Neural cell (in vitro differentiated cells): ENCODE data around the gene KCNJ16. TPM values are rescaled to one million over a fixed set of nuclear protein-coding genes. Genes with fewer than 3 reads are reported as not detected.

Experiments
- H2AFZ ChIP-seq: fragments of 200-600, 300-800 bp; sonication (generic), shearing (Covaris generic); 2 replicates; pipeline ENCODE4 v1.6.0; 2014; ENCODE audit warnings: low read depth, mild to moderate bottlenecking, antibody characterized with exemption, low read length, moderate library complexity
- H3F3A ChIP-seq: fragments of 200-600 bp; shearing (Covaris generic); 2 replicates; pipeline ENCODE4 v1.6.1; 2016; ENCODE audit warnings: mild to moderate bottlenecking, moderate library complexity, mixed read lengths, antibody characterized with exemption, low read length; ENCODE audit not compliant: insufficient read depth, poor library complexity, severe bottlenecking
- H3K27ac ChIP-seq: fragments of 200-600, 300-800 bp; sonication (generic), shearing (Covaris generic); 2 replicates; pipeline ENCODE4 v1.5.1; 2014; ENCODE audit warnings: mild to moderate bottlenecking, low read length, moderate library complexity
- H3K27me3 ChIP-seq: fragments of 300-800, 200-600 bp; sonication (generic), shearing (Covaris generic); 2 replicates; pipeline ENCODE4 v1.6.0; 2014; ENCODE audit warnings: mild to moderate bottlenecking, low read depth, low read length, moderate library complexity; ENCODE audit not compliant: insufficient read depth
- H3K36me3 ChIP-seq: fragments of 300-800, 200-600 bp; sonication (generic), shearing (Covaris generic); 2 replicates; pipeline ENCODE4 v1.5.1; 2014; ENCODE audit warnings: mild to moderate bottlenecking, antibody characterized with exemption, low read length, moderate library complexity; ENCODE audit not compliant: insufficient read depth
- H3K4me2 ChIP-seq: fragments of 300-800, 200-600 bp; sonication (generic), shearing (Covaris generic); 2 replicates; pipeline ENCODE4 v1.6.0; 2014; ENCODE audit warnings: mild to moderate bottlenecking, low read length
- H3K4me3 ChIP-seq: fragments of 300-800, 200-600 bp; sonication (generic), shearing (Covaris generic); 2 replicates; pipeline ENCODE4 v1.5.1; 2014; ENCODE audit warnings: mild to moderate bottlenecking, low read length, moderate library complexity
- H3K79me2 ChIP-seq: fragments of 200-600 bp; shearing (Covaris generic); replicated peaks from 2 replicates; pipeline ENCODE4 v1.6.0; 2014; ENCODE audit warnings: mild to moderate bottlenecking, low read length, moderate library complexity; ENCODE audit not compliant: insufficient read depth
- H3K9ac ChIP-seq: fragments of 300-800, 200-600 bp; sonication (generic), shearing (Covaris generic); 2 replicates; pipeline ENCODE4 v1.6.1; 2016; ENCODE audit warnings: mild to moderate bottlenecking, low read length, mixed read lengths
- H3K9me2 ChIP-seq: fragments of 200-600 bp; shearing (Covaris generic); 2 replicates; pipeline ENCODE4 v1.6.1; 2016; ENCODE audit warnings: mild to moderate bottlenecking, low read length, mixed read lengths; ENCODE audit not compliant: insufficient read depth
- H3K9me3 ChIP-seq: fragments of 200-600, 300-800 bp; sonication (generic), shearing (Covaris generic); 2 replicates; pipeline ENCODE4 v1.6.1; 2016; ENCODE audit warnings: mild to moderate bottlenecking, mixed run types, low read length, moderate library complexity, mixed read lengths
- H4K20me1 ChIP-seq: fragments of 200-600 bp; shearing (Covaris generic); 2 replicates; pipeline ENCODE4 v1.6.1; 2016; ENCODE audit warnings: mild to moderate bottlenecking, mixed run types; ENCODE audit not compliant: insufficient read depth
- EP300 ChIP-seq: fragments of 450-650 bp; conservative IDR thresholded peaks from 2 replicates; pipeline ENCODE4 v1.6.1; 2014; ENCODE audit warnings: antibody characterized with exemption, mild to moderate bottlenecking, moderate library complexity; ENCODE audit not compliant: poor library complexity, severe bottlenecking
- EZH2 ChIP-seq: fragments of 200-600, 300-800 bp; shearing (Covaris generic), sonication (generic); IDR thresholded peaks from 2 replicates; pipeline ENCODE4 v1.6.1; 2014; ENCODE audit warnings: antibody characterized with exemption, low read length, borderline replicate concordance, mild to moderate bottlenecking; ENCODE audit not compliant: insufficient read depth, poor library complexity, severe bottlenecking
- MXI1 ChIP-seq: fragments of 450-650 bp; conservative IDR thresholded peaks from 2 replicates; pipeline ENCODE4 v1.6.1; 2014; ENCODE audit warnings: antibody characterized with exemption, mild to moderate bottlenecking; ENCODE audit not compliant: poor library complexity, severe bottlenecking
- POLR2AphosphoS5 ChIP-seq: IDR thresholded peaks from 2 replicates; pipeline ENCODE4 v1.6.1; 2012
- RAD21 ChIP-seq: fragments of 450-650 bp; conservative IDR thresholded peaks from 2 replicates; pipeline ENCODE4 v1.6.1; 2014; ENCODE audit warnings: antibody characterized with exemption, mild to moderate bottlenecking, moderate library complexity
- SMC3 ChIP-seq: fragments of 450-650 bp; conservative IDR thresholded peaks from 2 replicates; pipeline ENCODE4 v1.6.1; 2014; ENCODE audit warnings: antibody characterized with exemption, mild to moderate bottlenecking, moderate library complexity; ENCODE audit not compliant: poor library complexity
- TAF1 ChIP-seq: IDR thresholded peaks from 2 replicates; pipeline ENCODE4 v1.6.1; 2012; ENCODE audit warnings: low read depth
- polyA plus RNA-seq: library from polyadenylated mRNA; depleted of rRNA; stranded (reverse); fragments of >200 nt; gene quantifications from 2 replicates; pipeline ENCODE4 v1.2.3, GENCODE V29; 2014
- TF ChIP-seq, protein P1 (sequence below): IDR thresholded peaks from 2 replicates; pipeline ENCODE4 v1.6.1; 2012; ENCODE audit warnings: borderline replicate concordance
- TF ChIP-seq, protein P2 (sequence below): fragments of 450-650 bp; IDR thresholded peaks from 2 replicates; pipeline ENCODE4 v1.5.1; 2014; ENCODE audit warnings: antibody characterized with exemption, mild to moderate bottlenecking, moderate library complexity; ENCODE audit not compliant: poor library complexity, severe bottlenecking

Gene KCNJ16
- polyA plus RNA-seq, 1 donor from 2014 or later, result 1.7 TPM

- H3F3A ChIP-seq, result no peaks in the 10 kb centered on the region
- H3K79me2 ChIP-seq, result no peaks in the 10 kb centered on the region
- TF ChIP-seq, protein P1, sequence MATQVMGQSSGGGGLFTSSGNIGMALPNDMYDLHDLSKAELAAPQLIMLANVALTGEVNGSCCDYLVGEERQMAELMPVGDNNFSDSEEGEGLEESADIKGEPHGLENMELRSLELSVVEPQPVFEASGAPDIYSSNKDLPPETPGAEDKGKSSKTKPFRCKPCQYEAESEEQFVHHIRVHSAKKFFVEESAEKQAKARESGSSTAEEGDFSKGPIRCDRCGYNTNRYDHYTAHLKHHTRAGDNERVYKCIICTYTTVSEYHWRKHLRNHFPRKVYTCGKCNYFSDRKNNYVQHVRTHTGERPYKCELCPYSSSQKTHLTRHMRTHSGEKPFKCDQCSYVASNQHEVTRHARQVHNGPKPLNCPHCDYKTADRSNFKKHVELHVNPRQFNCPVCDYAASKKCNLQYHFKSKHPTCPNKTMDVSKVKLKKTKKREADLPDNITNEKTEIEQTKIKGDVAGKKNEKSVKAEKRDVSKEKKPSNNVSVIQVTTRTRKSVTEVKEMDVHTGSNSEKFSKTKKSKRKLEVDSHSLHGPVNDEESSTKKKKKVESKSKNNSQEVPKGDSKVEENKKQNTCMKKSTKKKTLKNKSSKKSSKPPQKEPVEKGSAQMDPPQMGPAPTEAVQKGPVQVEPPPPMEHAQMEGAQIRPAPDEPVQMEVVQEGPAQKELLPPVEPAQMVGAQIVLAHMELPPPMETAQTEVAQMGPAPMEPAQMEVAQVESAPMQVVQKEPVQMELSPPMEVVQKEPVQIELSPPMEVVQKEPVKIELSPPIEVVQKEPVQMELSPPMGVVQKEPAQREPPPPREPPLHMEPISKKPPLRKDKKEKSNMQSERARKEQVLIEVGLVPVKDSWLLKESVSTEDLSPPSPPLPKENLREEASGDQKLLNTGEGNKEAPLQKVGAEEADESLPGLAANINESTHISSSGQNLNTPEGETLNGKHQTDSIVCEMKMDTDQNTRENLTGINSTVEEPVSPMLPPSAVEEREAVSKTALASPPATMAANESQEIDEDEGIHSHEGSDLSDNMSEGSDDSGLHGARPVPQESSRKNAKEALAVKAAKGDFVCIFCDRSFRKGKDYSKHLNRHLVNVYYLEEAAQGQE, result no peak
- no peak for TF ChIP-seq EP300
- TF ChIP-seq TAF1, result no peak
- TF ChIP-seq POLR2AphosphoS5, result no peak
- no peak for TF ChIP-seq RAD21
- no peak for TF ChIP-seq MXI1
- TF ChIP-seq, protein P2, sequence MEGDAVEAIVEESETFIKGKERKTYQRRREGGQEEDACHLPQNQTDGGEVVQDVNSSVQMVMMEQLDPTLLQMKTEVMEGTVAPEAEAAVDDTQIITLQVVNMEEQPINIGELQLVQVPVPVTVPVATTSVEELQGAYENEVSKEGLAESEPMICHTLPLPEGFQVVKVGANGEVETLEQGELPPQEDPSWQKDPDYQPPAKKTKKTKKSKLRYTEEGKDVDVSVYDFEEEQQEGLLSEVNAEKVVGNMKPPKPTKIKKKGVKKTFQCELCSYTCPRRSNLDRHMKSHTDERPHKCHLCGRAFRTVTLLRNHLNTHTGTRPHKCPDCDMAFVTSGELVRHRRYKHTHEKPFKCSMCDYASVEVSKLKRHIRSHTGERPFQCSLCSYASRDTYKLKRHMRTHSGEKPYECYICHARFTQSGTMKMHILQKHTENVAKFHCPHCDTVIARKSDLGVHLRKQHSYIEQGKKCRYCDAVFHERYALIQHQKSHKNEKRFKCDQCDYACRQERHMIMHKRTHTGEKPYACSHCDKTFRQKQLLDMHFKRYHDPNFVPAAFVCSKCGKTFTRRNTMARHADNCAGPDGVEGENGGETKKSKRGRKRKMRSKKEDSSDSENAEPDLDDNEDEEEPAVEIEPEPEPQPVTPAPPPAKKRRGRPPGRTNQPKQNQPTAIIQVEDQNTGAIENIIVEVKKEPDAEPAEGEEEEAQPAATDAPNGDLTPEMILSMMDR, result no peak
- no peak for TF ChIP-seq EZH2
- TF ChIP-seq SMC3, result no peak
- H2AFZ ChIP-seq, result no peak overlapping the region
- no peaks in the 10 kb centered on the region for H4K20me1 ChIP-seq
- H3K27ac ChIP-seq, result no peak overlapping the region
- H3K4me2 ChIP-seq, result no peak overlapping the region
- H3K9ac ChIP-seq, result no peak overlapping the region
- H3K9me2 ChIP-seq, result no peaks in the 10 kb centered on the region
- no peaks in the 10 kb centered on the region for H3K36me3 ChIP-seq
- no peaks in the 10 kb centered on the region for H3K27me3 ChIP-seq
- no peak overlapping the region for H3K4me3 ChIP-seq
- H3K9me3 ChIP-seq, result no peaks in the 10 kb centered on the region
These were observed 108.5 kb downstream of the KCNJ16 start for GRCh38 chr17:70183508-70183907.

- no peak overlapping the region for H3K27ac ChIP-seq
- no peaks in the 10 kb centered on the region for H4K20me1 ChIP-seq
- no peak for TF ChIP-seq EP300
- TF ChIP-seq, protein P1, result no peak
- no peak for TF ChIP-seq POLR2AphosphoS5
- TF ChIP-seq, protein P2, result no peak
- no peak for TF ChIP-seq MXI1
- no peak for TF ChIP-seq RAD21
- no peak for TF ChIP-seq TAF1
- TF ChIP-seq EZH2, result no peak
- no peak for TF ChIP-seq SMC3
- H3K27me3 ChIP-seq, result no peaks in the 10 kb centered on the region
- no peak overlapping the region for H3K4me3 ChIP-seq
- no peak overlapping the region for H3K4me2 ChIP-seq
- H3K79me2 ChIP-seq, result no peaks in the 10 kb centered on the region
- no peak overlapping the region for H2AFZ ChIP-seq
- H3K9ac ChIP-seq, result no peak overlapping the region
- H3F3A ChIP-seq, result no peaks in the 10 kb centered on the region
- H3K9me3 ChIP-seq, result no peaks in the 10 kb centered on the region
- H3K36me3 ChIP-seq, result no peaks in the 10 kb centered on the region
- no peaks in the 10 kb centered on the region for H3K9me2 ChIP-seq
These were observed 109.2 kb downstream of the KCNJ16 start for GRCh38 chr17:70184207-70184606.
